ENCODE measurements around the gene ASTN2. TPM values are rescaled to one million over a fixed set of nuclear protein-coding genes. Genes with fewer than 3 reads are reported as not detected.

Gene ASTN2
- total and polyA plus RNA-seq, 2 donors (not counting 3 experiments of a cell fraction or from before 2014, with no cell fraction given): 1.0 to 1.9 TPM

- Histone ChIP-seq H3K4me1 (ENCODE audit: control insufficient read depth, extremely low read depth, insufficient read depth, low read length) (no peaks in the 10 kb centered on the region), H4K20me1 (replicated peaks; ENCODE audit: control insufficient read depth, extremely low read depth, insufficient read depth, low read length) (no peaks in the 10 kb centered on the region), H3K4me2 (ENCODE audit: insufficient read depth, low read length) (no peak overlapping the region), H3K27ac (ENCODE audit: insufficient read depth, low read depth, low read length) (no peak overlapping the region), H3K9me3 (replicated peaks; ENCODE audit: control insufficient read depth, insufficient read depth, low read length) (no peaks in the 10 kb centered on the region), H3K79me2 (ENCODE audit: control insufficient read depth, insufficient read depth, low read length) (no peaks in the 10 kb centered on the region), H3K4me3 (replicated peaks in 1 of 3; ENCODE audit: insufficient read depth in 1 of 3, low read depth in 1 of 3, low read length in 3 of 3) (no peak overlapping the region), H3K27me3 (ENCODE audit: control insufficient read depth in 2 of 2, insufficient read depth in 2 of 2, low read length in 2 of 2) (no peaks in the 10 kb centered on the region), H2AFZ (ENCODE audit: low read depth, low read length) (no peak overlapping the region), H3K9ac (replicated peaks; ENCODE audit: extremely low read depth, insufficient read depth, low read length) (no peak overlapping the region), H3K9me1 (replicated peaks; ENCODE audit: control insufficient read depth, extremely low read depth, insufficient read depth, low read length) (no peaks in the 10 kb centered on the region), H3K36me3 (ENCODE audit: control insufficient read depth in 2 of 2, extremely low read depth in 1 of 2, insufficient read depth in 2 of 2, low read length in 2 of 2) (no peaks in the 10 kb centered on the region)
- no TSS peak for BruUV-seq (replicated peaks)
- ChIA-PET POLR2A (no interaction called here), CTCF (no interaction called here)
- FAIRE-seq (no peak), DNase-seq (ENCODE audit: low read depth, low spot score) (no peak)
- dilution Hi-C loops (cut with MboI; ENCODE audit: extremely low pct_ligation_motif_present, low sequenced_read_pairs): no loop called here
- no peak for TF ChIP-seq MYC (IDR thresholded peaks at IDR 0.05; ENCODE audit: low read depth, low read length)
- no peak for TF ChIP-seq POLR2AphosphoS5 (IDR thresholded peaks at IDR 0.05; ENCODE audit: insufficient read depth, low read depth, low read length)
- TF ChIP-seq, protein P1, sequence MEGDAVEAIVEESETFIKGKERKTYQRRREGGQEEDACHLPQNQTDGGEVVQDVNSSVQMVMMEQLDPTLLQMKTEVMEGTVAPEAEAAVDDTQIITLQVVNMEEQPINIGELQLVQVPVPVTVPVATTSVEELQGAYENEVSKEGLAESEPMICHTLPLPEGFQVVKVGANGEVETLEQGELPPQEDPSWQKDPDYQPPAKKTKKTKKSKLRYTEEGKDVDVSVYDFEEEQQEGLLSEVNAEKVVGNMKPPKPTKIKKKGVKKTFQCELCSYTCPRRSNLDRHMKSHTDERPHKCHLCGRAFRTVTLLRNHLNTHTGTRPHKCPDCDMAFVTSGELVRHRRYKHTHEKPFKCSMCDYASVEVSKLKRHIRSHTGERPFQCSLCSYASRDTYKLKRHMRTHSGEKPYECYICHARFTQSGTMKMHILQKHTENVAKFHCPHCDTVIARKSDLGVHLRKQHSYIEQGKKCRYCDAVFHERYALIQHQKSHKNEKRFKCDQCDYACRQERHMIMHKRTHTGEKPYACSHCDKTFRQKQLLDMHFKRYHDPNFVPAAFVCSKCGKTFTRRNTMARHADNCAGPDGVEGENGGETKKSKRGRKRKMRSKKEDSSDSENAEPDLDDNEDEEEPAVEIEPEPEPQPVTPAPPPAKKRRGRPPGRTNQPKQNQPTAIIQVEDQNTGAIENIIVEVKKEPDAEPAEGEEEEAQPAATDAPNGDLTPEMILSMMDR (IDR thresholded peaks at IDR 0.05; ENCODE audit: extremely low read depth in 1 of 2, insufficient read depth in 1 of 2, low read depth in 1 of 2, low read length in 2 of 2): no peak
- TF ChIP-seq GATA2 (IDR thresholded peaks at IDR 0.05; ENCODE audit: insufficient read depth, insufficient read length, low read depth, low read length): no peak
- intact Hi-C loops (cut with micrococcal nuclease): no loop called here
Observed at GRCh38 chr9:117060963-117061362, 353.9 kb downstream of the ASTN2 start.

DNA sequence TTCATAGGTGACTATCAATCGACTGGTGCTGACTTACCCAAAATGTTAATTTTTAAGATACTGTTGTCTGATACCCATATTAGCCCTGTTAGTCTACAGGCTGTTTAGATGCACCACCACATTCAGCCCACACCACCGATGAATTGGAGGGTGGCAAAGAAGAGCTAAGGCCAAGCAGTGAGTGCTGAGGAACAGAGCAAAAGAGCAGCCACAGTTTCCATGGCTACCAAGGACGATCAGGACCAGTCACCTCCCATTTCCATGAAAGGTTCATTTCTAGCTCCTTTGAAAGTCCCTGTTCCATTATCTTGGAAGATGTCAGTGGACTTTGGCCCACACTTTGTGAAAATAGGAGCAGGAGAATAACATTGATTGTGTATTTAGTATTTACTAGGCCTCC, 364.9 kb downstream of the ASTN2 start:
- Histone ChIP-seq H3K27ac (ENCODE audit: insufficient read depth, low read depth, low read length) (no peak overlapping the region), H4K20me1 (replicated peaks; ENCODE audit: control insufficient read depth, extremely low read depth, insufficient read depth, low read length) (no peaks in the 10 kb centered on the region), H3K9me1 (replicated peaks; ENCODE audit: control insufficient read depth, extremely low read depth, insufficient read depth, low read length) (no peaks in the 10 kb centered on the region), H3K27me3 (ENCODE audit: control insufficient read depth in 2 of 2, insufficient read depth in 2 of 2, low read length in 2 of 2) (no peaks in the 10 kb centered on the region), H3K4me1 (ENCODE audit: control insufficient read depth, extremely low read depth, insufficient read depth, low read length) (no peaks in the 10 kb centered on the region), H3K36me3 (ENCODE audit: control insufficient read depth in 2 of 2, extremely low read depth in 1 of 2, insufficient read depth in 2 of 2, low read length in 2 of 2) (no peaks in the 10 kb centered on the region), H3K79me2 (ENCODE audit: control insufficient read depth, insufficient read depth, low read length) (no peaks in the 10 kb centered on the region), H2AFZ (ENCODE audit: low read depth, low read length) (no peak overlapping the region), H3K9me3 (replicated peaks; ENCODE audit: control insufficient read depth, insufficient read depth, low read length) (peaks cover 6% of the 10 kb centered on the region), H3K4me2 (ENCODE audit: insufficient read depth, low read length) (no peak overlapping the region), H3K4me3 (replicated peaks in 1 of 3; ENCODE audit: insufficient read depth in 1 of 3, low read depth in 1 of 3, low read length in 3 of 3) (no peak overlapping the region), H3K9ac (replicated peaks; ENCODE audit: extremely low read depth, insufficient read depth, low read length) (no peak overlapping the region)
- intact Hi-C loops (cut with micrococcal nuclease) (no loop called here), dilution Hi-C loops (cut with MboI; ENCODE audit: extremely low pct_ligation_motif_present, low sequenced_read_pairs) (no loop called here)
- FAIRE-seq (no peak), DNase-seq (ENCODE audit: low read depth, low spot score) (no peak)
- TF ChIP-seq FOS (IDR thresholded peaks at IDR 0.05; ENCODE audit: borderline replicate concordance, insufficient read depth, low read length) (no peak), POLR2AphosphoS5 (IDR thresholded peaks at IDR 0.05; ENCODE audit: insufficient read depth, low read depth, low read length) (no peak), JUN (IDR thresholded peaks at IDR 0.05; ENCODE audit: borderline replicate concordance, insufficient read depth, insufficient read length, low read depth) (no peak), MYC (IDR thresholded peaks at IDR 0.05; ENCODE audit: low read depth, low read length) (no peak)
- BruUV-seq (replicated peaks): no TSS peak
- CTCF ChIA-PET: no interaction called here
- POLR2A ChIA-PET: no interaction called here

Data from endothelial cell of umbilical vein (primary cell).